Erythroblast (primary cell): ENCODE measurements around the gene KCNB1.

ENCODE experiments used
- DNase-seq, 2 experiments: peaks; one replicate each; lab custom pipeline; 2025; lab: John Stamatoyannopoulos, UW
- GATA1 ChIP-seq: IDR thresholded peaks from 2 replicates; pipeline ENCODE4 v1.6.1; 2011; ENCODE audit warnings: low read depth, mild to moderate bottlenecking, control low read depth, low read length, moderate library complexity
- POLR2A ChIP-seq: IDR thresholded peaks from 2 replicates; pipeline ENCODE4 v1.6.1; 2011; ENCODE audit warnings: mild to moderate bottlenecking, low read length

Gene KCNB1

DNA sequence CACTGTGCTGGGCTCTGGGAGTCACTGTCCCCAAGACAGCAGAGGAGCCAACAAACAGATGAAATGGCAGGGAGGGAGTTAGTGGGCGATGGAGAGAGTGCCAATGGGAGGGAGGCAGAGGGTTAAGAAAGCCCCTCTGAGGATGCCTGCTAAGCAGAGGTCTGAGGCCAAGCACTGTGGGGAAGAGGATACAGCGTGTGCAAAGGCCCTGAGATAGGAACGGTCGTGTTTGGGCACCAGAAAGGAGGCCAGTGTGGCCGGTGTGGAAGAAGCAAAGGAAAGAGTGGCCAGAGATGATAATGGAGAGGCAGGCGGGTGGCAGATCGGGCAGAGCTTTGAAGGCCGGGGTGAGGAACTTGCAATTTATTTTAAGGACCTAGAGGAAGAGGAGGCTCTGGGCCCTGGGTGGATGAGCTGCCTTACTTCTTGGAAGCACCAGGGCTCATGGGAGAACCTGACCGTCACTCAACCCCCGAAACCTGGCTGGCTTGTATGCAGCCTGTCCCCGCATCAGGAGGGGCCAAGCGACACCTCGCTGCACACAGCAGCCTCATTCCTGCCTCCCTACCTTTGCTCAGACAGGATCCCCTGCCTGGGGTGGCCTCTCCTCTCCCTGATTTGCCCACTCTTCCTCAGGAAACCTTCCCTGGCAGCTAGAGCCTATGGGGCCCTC is 73.0 kb downstream of the KCNB1 start:
- DNase-seq = no peak
- no peak for TF ChIP-seq POLR2A

DNA sequence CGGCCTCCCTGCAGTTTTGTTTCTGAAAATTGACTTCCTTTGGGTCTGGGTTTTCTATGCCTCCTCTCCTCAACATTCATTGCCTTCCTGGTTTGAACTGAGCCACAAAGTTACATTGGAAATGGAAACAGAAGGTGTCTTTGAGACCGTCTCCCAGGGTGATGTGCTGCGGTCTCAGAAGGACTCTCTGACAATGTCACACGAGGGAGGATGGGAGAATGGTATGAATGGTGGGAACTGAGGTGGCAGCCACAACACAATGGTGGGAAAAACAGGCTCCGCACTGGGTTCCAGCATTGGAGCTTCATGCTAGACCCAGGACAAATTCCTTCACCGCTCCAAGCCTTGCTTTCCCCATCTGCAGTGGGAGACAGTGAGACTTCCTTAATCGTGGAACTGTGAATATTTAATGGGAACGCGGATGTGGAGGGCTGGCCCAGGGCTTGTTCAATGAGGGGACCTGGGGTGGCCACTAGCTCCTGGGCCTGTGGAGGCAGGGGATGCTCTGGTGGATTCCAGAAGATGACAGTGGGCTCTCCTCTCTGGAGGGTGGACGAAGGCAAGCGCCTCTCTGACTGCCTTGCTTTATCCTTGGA is 73.9 kb downstream of the KCNB1 start:
- no peak for DNase-seq
- TF ChIP-seq POLR2A (no peak), GATA1 (no peak)

DNA sequence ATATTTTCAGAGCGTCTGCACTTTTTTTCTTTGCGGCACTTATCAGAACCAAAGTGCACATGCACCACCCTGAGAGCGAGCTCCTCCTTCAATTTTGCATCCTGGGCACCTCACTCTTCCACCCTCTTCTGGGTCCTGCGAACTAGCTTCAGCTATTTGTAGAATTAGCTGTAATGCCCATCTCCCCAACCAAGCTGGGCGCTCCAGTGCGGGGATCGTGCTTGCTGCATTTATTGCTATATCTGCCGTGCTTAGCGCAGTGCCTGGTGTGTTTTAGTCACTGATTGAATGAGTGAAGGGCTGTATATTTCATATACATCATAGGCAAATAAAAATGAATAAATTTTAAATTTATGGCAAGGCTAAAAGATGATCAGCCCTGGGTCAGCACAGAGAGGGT is 75.8 kb downstream of the KCNB1 start:
- DNase-seq = no peak
- no peak for TF ChIP-seq POLR2A
- no peak for TF ChIP-seq GATA1

DNA sequence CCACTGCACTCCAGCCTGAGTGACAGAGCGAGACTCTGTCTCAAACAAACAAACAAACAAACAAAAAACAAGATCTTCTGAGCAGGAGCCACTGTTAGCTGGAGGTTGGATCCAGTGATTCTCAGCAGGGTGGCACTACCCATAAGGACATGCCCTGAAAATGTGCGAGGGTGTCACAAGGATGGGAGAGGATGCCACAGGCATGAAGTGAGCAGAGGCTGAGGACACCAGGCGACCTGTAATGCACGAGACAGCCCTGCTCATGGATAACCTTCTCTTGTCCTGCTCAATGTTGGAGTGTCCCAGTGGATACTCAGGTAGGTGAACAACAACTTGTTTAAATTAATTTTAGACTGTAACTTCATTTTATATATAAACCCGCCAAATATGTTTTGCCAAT is 76.8 kb downstream of the KCNB1 start:
- TF ChIP-seq POLR2A = no peak
- no peak for TF ChIP-seq GATA1

DNA sequence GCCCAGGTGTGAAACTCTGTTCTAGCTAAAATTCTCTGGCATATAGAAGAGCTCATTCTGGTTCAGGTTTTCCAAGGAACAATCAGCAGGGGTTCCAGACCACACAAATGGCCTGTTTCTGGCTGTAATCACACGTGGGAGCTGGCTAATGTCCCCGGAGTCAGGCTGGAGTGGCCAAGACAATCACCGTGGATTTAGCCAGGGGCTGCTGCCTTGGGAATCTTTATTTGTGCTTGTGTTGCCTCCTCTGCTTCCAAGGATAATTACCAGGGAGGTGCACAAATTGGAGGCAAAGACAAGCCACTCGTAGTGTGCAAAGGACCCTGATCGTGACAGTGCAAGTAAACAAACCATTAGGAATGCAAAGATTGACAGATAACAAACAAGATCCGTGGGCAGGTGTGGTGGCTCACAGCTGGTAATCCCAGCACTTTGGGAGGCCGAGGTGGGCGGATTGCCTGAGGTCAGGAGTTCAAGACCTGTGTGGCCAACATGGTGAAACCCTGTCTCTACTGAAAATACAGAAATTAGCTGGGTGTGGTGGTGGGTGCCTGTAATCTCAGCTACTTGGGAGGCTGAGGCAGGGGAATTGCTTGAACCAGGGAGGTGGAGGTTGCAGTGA is 77.3 kb downstream of the KCNB1 start:
- no peak for DNase-seq
- no peak for TF ChIP-seq POLR2A
- no peak for TF ChIP-seq GATA1

More for the DNA sequence above, 76.8 kb downstream of the KCNB1 start:
- DNase-seq = no peak

DNA sequence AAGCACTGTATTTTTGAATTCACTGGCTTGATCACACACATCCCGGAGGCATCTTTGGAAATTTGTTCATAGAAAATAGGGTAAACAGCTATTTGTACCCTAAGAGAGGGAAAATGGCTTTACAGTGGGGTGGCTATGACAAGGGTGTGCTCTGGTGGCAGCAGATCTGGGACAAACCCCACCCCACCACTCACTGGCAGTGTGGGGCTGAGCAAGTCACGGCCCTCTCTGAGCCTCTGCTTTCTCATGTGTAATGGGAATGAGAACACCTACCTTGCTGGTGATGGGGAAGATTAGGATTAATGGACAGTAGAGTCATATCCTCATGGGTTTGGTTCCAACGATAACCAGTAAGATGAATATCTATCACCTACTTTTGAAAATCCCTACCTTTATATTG is 78.0 kb downstream of the KCNB1 start:
- DNase-seq = no peak
- TF ChIP-seq POLR2A = no peak
- TF ChIP-seq GATA1 = no peak

DNA sequence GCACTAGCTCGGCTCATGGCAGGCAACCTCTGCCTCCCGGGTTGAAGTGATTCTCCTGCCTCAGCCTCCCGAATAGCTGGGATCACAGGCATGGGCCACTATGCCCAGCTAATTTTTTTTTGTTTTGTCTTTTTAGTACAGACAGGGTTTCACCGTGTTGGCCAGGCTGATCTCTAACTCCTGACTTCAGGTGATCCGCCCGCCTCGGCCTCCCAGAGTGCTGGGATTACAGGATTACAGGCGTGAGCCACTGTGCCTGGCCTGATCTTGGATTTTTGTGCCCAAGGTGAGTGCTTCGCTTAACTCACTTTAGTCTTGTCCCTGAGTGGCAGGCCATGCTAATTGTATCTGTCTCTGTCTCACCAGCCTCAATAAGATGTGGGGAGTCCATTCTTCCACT is 78.6 kb downstream of the KCNB1 start:
- no peak for TF ChIP-seq GATA1
- no peak for TF ChIP-seq POLR2A
- no peak for DNase-seq

DNA sequence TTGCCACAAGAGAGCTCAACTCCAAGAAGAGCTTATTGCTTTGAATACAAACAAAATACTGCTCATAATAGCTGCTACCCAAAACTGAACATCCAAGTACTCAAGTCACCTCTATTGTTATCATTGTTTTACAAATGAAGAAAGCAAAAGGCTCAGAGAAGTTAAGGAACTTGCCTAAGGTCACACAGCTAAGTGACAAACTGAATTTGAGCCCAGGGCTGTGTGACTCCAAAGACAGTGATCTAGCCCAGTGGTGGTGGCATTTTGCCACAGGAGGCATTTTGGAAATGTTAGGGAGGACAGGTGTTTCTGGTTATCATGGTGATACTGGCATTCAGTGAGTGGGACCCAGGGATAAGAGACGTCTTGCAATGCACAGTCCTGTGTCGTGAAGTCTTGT is 79.5 kb downstream of the KCNB1 start:
- TF ChIP-seq POLR2A = no peak
- TF ChIP-seq GATA1 = no peak
- no peak for DNase-seq

DNA sequence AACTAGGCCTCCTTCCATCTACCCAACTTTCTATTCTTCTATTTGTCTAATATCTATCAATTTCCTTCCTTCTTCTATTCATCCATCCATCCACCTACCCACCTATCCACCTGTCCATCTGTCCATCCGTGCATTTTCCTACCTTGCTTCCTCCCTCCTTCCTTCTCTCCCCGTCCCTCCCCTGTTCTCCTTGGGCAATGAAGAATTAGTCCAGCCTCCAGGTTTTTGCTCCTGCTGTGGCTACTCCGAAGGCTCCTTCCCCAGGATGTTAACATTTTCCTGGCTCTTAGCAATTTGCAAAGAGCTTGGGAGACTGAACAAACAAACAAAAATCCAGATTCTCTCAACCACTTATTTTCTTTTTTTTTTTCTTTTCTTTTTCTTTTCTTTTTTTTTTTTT is 81.6 kb downstream of the KCNB1 start:
- DNase-seq = no peak
- TF ChIP-seq GATA1 (no peak), POLR2A (no peak)

DNA sequence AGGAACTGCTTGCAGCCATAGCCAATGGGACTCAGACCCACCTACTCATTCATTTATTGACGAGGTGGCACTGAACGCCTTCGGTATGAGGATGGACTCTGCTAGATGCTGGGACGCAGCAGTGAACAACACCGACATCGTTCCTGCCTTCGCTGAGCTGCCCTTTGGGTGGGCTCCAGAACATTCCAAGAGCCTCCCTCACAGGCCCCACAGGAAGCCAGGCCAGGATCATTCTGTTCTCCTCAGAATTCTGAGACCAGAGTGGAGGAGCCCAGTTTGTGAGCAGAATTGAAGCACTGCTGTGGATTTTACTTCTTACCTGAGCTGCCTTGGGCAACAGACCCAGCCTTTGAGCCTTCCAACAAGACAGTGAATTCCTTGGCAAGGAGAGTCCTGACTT is 82.1 kb downstream of the KCNB1 start:
- no peak for TF ChIP-seq POLR2A
- no peak for TF ChIP-seq GATA1
- DNase-seq = no peak

DNA sequence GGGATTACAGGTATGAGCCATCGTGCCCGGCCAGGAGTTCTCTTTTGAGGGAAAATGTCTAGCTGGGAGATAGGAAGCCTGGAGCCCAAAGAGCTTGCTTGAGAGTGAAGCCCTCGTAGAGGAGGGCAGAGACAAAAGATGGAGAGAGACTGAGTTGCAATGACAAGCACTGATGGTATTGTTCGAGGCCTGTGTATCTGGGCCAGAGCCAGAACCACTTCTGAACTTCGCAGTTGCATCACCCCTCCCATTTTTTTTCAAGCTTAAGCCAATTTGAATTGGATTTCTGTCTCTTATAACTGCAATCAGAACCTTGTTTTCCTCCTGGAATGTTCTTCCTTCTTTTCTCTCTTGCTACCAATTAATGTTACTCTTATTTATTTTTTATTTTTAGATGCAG is 83.1 kb downstream of the KCNB1 start:
- TF ChIP-seq GATA1 = no peak
- TF ChIP-seq POLR2A = no peak
- no peak for DNase-seq

DNA sequence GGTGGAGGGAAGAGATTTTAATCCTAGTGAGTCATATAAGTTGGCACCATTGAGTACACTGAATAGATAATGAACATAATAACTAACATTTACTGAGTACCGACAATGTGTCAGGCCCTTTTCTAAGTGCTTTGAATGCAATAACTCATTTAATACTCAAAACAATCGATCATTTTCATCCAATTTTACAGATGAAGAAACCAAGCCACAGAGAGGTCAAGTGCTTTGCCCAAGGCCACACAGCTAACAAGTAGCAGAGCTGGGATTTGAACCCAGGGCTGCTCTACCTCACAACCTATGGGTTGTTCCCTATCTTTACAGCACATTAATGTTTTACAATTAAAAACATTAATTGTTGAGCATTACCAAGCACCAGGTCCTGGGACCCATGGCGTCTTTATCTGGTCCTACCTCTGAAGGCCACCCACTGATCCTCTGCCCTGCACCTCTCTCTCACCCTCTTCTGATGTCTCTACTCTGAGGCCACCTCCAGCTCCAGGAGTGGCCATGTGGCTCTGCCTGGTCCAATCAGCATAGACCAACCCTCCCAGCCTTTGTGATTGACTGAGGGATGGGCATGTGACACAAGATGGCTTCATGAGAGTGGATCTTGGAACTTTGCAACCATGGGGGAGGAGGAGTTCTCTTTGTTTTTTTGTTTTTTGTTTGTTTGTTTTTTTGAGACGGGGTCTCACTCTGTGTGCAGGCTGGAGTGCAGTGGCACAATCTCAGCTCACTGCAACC is 83.9 kb downstream of the KCNB1 start:
- TF ChIP-seq POLR2A = no peak
- no peak for TF ChIP-seq GATA1
- peak in 1 of 2 experiments; percentile 9 for DNase-seq

DNA sequence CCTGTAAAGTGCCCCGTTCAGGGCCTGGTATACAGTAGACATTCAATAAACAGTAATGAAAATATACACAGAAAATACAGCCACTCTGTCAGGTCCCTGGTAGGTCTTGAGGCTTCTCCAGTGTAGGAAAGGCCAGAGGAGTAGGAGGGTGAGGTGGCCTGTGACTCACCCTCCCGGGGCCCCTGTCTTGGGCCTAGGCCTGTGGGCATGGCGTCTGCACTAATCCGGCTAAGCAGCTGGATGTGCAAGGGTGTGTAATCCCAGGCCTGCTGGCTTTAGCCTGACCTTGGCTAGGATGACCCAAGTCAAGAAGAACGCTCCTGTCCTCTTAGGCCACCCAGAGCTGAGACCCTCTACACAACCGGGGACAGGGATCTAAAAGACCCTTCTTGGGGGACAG is 84.9 kb downstream of the KCNB1 start:
- no peak for TF ChIP-seq POLR2A
- no peak for TF ChIP-seq GATA1
- no peak for DNase-seq

DNA sequence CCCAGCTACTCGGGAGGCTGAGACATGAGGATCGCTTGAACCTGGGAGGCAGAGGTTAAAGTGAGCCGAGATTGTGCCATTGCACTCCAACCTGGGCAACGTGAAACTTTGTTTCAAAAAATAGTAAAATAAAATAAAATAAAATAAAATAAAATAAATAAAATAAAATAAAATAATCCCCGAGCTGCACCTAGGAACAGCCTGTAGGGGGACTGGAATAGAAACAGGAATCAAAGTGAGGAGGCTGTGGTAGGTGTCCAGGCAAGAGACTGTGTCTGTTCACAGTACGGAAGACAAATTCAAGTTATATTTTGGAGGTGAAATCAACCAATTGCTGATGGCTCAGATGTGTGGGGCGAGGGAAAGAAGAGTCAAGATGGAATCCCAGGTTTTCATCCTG is 86.2 kb downstream of the KCNB1 start:
- TF ChIP-seq POLR2A (no peak), GATA1 (no peak)

More for the DNA sequence above, 86.2 kb downstream of the KCNB1 start:
- no peak for DNase-seq
